HCT116 (cell line): ENCODE data around the gene ADAT3. TPM values are rescaled to one million over a fixed set of nuclear protein-coding genes. Genes with fewer than 3 reads are reported as not detected.

Experiments used
- ATAC-seq: fragments of 200-7000 bp; cut with Tn5 transposase; 2 replicates; pipeline ENCODE4 v1.9.1; 2020; ENCODE audit warnings: mild to moderate bottlenecking, moderate library complexity
- BruUV-seq: library from RNA; stranded (reverse); fragments of 400-500 nt; replicated peaks from 2 replicates; lab custom pipeline; 2021; lab: Mats Ljungman, UMichigan
- CTCF ChIA-PET: fragments of 300-600 bp; sonication (Branson Sonifier 250); formaldehyde crosslinking; loops from one replicate; lab custom pipeline; 2021; ENCODE audit warnings: antibody characterized with exemption; lab: Charles Lee
- POLR2A ChIA-PET: fragments of 300-600, 350-600 bp; sonication (Branson Sonifier 250); formaldehyde crosslinking; loops from one replicate; lab custom pipeline; 2021; ENCODE audit warnings: antibody characterized with exemption; lab: Charles Lee
- RAD21 ChIA-PET, 2 experiments: fragments of 300-600 bp; sonication (Branson Sonifier 250); formaldehyde crosslinking; loops; one replicate each; lab custom pipeline; 2023; ENCODE audit warnings: low total read pairs in 2 of 2; ENCODE audit not compliant: uncharacterized antibody in 2 of 2, unreplicated experiment in 2 of 2, low non-redundant PET in 1 of 2; lab: Charles Lee
- DNase-seq: peaks from one replicate; pipeline ENCODE4 v3.0.0-alpha.2; 2010; ENCODE audit warnings: low read depth, low spot score
- H2AFZ ChIP-seq: fragments of 200-600 bp; shearing (Covaris generic), sonication (generic); 2 replicates; pipeline ENCODE4 v1.6.1; 2017; ENCODE audit warnings: low read depth, mixed run types, mixed read lengths, antibody characterized with exemption, low read length; ENCODE audit not compliant: poor library complexity, severe bottlenecking
- H3K27ac ChIP-seq: 2 replicates; pipeline ENCODE4 v1.5.1; 2012; ENCODE audit warnings: low read depth, low read length
- H3K27me3 ChIP-seq: fragments of 200-600 bp; sonication (generic); 2 replicates; pipeline ENCODE4 v1.6.1; 2016; ENCODE audit warnings: mixed run types, low read length, mixed read lengths; ENCODE audit not compliant: insufficient read depth
- H3K36me3 ChIP-seq, 2 experiments: fragments of 200-500 bp in 1 of 2; fragments of 200-600 bp in 1 of 2; sonication (Bioruptor generic) in 1 of 2; sonication (generic) in 1 of 2; 2 replicates each; pipeline versions ENCODE4 v1.5.1 to v1.6.1; 2014 to 2016; ENCODE audit warnings: low read length in 2 of 2, inconsistent platforms in 1 of 2, mixed read lengths in 1 of 2, mixed run types in 1 of 2; ENCODE audit not compliant: insufficient read depth in 2 of 2, control insufficient read depth in 1 of 2
- H3K4me1 ChIP-seq, 2 experiments: fragments of 200-600 bp in 1 of 2; sonication (generic) in 1 of 2; 2 replicates each; pipeline versions ENCODE4 v1.5.1 to v1.6.1; 2012 to 2017; ENCODE audit warnings: low read length in 2 of 2, inconsistent platforms in 1 of 2, mild to moderate bottlenecking in 1 of 2, mixed read lengths in 1 of 2, mixed run types in 1 of 2, moderate library complexity in 1 of 2; ENCODE audit not compliant: insufficient read depth in 2 of 2, control insufficient read depth in 1 of 2
- H3K4me2 ChIP-seq: fragments of 200-600 bp; sonication (generic); 2 replicates; pipeline ENCODE4 v1.6.1; 2017; ENCODE audit warnings: mixed run types, low read length, mixed read lengths
- H3K4me3 ChIP-seq, 2 experiments: fragments of 200-600 bp in 1 of 2; sonication (generic) in 1 of 2; replicated peaks in 1 of 2; 2 replicates each; pipeline ENCODE4 v1.5.1; 2011 to 2016; ENCODE audit warnings: low read length in 2 of 2, control low read depth in 1 of 2, low read depth in 1 of 2, mild to moderate bottlenecking in 1 of 2, mixed read lengths in 1 of 2, mixed run types in 1 of 2
- H3K79me2 ChIP-seq: fragments of 200-600 bp; sonication (generic); 2 replicates; pipeline ENCODE4 v1.6.1; 2017; ENCODE audit warnings: mild to moderate bottlenecking, mixed run types, low read length, moderate library complexity, mixed read lengths; ENCODE audit not compliant: insufficient read depth
- H3K9ac ChIP-seq: fragments of 200-600 bp; sonication (generic); 2 replicates; pipeline ENCODE4 v1.6.1; 2016; ENCODE audit warnings: low read length, mixed read lengths
- H3K9me2 ChIP-seq: fragments of 200-600 bp; sonication (generic), shearing (Covaris generic); 2 replicates; pipeline ENCODE4 v1.6.1; 2017; ENCODE audit warnings: mixed run types, mild to moderate bottlenecking, moderate library complexity; ENCODE audit not compliant: insufficient read depth
- H3K9me3 ChIP-seq, 2 experiments: fragments of 200-500 bp in 1 of 2; fragments of 200-600 bp in 1 of 2; sonication (Bioruptor generic) in 1 of 2; sonication (generic) in 1 of 2; 2 replicates each; pipeline ENCODE4 v1.6.1; 2014 to 2017; ENCODE audit warnings: low read length in 2 of 2, mixed read lengths in 2 of 2, inconsistent platforms in 1 of 2, low read depth in 1 of 2, mild to moderate bottlenecking in 1 of 2, mixed run types in 1 of 2, moderate library complexity in 1 of 2; ENCODE audit not compliant: control insufficient read depth in 1 of 2, insufficient read depth in 1 of 2
- H4K20me1 ChIP-seq: fragments of 200-600 bp; sonication (generic), shearing (Covaris generic); 2 replicates; pipeline ENCODE4 v1.6.1; 2017; ENCODE audit warnings: mixed run types, mild to moderate bottlenecking, moderate library complexity; ENCODE audit not compliant: insufficient read depth
- CEBPB ChIP-seq: IDR thresholded peaks from 2 replicates; pipeline ENCODE4 v1.6.1; 2012; ENCODE audit warnings: low read depth
- EGR1 ChIP-seq: IDR thresholded peaks from 2 replicates; pipeline ENCODE4 v1.6.1; 2012; ENCODE audit warnings: low read depth
- EZH2 ChIP-seq: fragments of 200-600 bp; sonication (generic); IDR thresholded peaks from 2 replicates; pipeline ENCODE4 v1.6.1; 2017; ENCODE audit warnings: antibody characterized with exemption, mixed run types
- EZH2phosphoT487 ChIP-seq: fragments of 200-600 bp; IDR thresholded peaks from 2 replicates; pipeline ENCODE4 v1.6.1; 2018; ENCODE audit warnings: antibody characterized with exemption, borderline replicate concordance
- JUND ChIP-seq: IDR thresholded peaks from 2 replicates; pipeline ENCODE4 v1.6.1; 2012
- POLR2A ChIP-seq: IDR thresholded peaks from 2 replicates; pipeline ENCODE4 v1.7.0; 2011; ENCODE audit warnings: borderline replicate concordance; ENCODE audit not compliant: insufficient read depth, insufficient read length; ENCODE audit errors: extremely low read depth
- POLR2AphosphoS5 ChIP-seq: IDR thresholded peaks from 2 replicates; pipeline ENCODE4 v1.6.1; 2011; ENCODE audit warnings: mild to moderate bottlenecking, low read depth, low read length, moderate library complexity
- RAD21 ChIP-seq: IDR thresholded peaks from 2 replicates; pipeline ENCODE4 v1.6.1; 2012; ENCODE audit warnings: low read depth, mild to moderate bottlenecking
- SIN3A ChIP-seq: IDR thresholded peaks from 2 replicates; pipeline ENCODE4 v1.6.1; 2012; ENCODE audit warnings: low read depth
- SP1 ChIP-seq: IDR thresholded peaks from 2 replicates; pipeline ENCODE4 v1.6.1; 2012; ENCODE audit warnings: low read depth
- TCF7L2 ChIP-seq: IDR thresholded peaks from 2 replicates; pipeline ENCODE4 v1.7.0; 2011; ENCODE audit warnings: borderline replicate concordance, inconsistent platforms; ENCODE audit not compliant: insufficient read depth, insufficient read length; ENCODE audit errors: extremely low read depth
- YY1 ChIP-seq: IDR thresholded peaks from 2 replicates; pipeline ENCODE4 v1.6.1; 2011; ENCODE audit warnings: low read length, low read depth, moderate library complexity, mild to moderate bottlenecking; ENCODE audit not compliant: insufficient replicate concordance; ENCODE audit errors: extremely low read depth
- intact Hi-C: fragments of 100-400 bp; cut with micrococcal nuclease; formaldehyde crosslinking; loops from 2 replicates; pipeline ENCODE4 v1.10.0; 2022
- total RNA-seq: library from RNA; stranded (reverse); gene quantifications from one replicate; pipeline ENCODE4 v1.2.1, GENCODE V29; 2021; ENCODE audit not compliant: unreplicated experiment
- TF ChIP-seq, protein P1 (sequence below): IDR thresholded peaks from 2 replicates; pipeline ENCODE4 v1.6.1; 2012; ENCODE audit warnings: low read depth
- TF ChIP-seq, protein P2 (sequence below): IDR thresholded peaks from 2 replicates; pipeline ENCODE4 v1.6.1; 2011; ENCODE audit warnings: mild to moderate bottlenecking, low read length, moderate library complexity; ENCODE audit not compliant: insufficient replicate concordance; ENCODE audit errors: extremely low read depth
- TF ChIP-seq, protein P3 (sequence below): IDR thresholded peaks from 2 replicates; pipeline ENCODE4 v1.6.1; 2012

Gene ADAT3
- total RNA-seq, 1 experiment from 2014 or later: 15.9 TPM

DNA sequence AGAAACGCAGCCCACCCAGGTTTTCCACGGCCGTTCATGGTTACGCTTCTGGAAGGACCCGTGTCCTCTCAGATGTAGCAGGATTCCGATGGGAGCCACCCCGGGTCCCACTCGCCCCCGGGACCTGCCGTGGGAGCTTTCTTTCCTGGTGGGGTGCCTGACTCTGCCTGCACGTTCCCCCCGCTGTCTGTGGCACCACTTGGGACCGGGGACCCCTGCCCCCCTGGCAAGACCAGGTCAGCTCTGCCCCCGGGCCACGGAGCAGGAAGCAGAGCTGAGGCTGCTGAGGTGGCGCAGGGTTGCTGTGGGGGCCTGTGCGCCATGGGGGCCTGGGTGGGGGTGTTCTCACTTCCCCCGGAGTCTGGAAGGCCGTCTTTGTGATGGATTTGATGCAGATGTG is 47.8 kb downstream of the ADAT3 start (continued):
- TF ChIP-seq SP1 (no peak), EGR1 (no peak), CEBPB (no peak), EZH2phosphoT487 (no peak), POLR2A (no peak), JUND (no peak)
- TF ChIP-seq, protein P1, sequence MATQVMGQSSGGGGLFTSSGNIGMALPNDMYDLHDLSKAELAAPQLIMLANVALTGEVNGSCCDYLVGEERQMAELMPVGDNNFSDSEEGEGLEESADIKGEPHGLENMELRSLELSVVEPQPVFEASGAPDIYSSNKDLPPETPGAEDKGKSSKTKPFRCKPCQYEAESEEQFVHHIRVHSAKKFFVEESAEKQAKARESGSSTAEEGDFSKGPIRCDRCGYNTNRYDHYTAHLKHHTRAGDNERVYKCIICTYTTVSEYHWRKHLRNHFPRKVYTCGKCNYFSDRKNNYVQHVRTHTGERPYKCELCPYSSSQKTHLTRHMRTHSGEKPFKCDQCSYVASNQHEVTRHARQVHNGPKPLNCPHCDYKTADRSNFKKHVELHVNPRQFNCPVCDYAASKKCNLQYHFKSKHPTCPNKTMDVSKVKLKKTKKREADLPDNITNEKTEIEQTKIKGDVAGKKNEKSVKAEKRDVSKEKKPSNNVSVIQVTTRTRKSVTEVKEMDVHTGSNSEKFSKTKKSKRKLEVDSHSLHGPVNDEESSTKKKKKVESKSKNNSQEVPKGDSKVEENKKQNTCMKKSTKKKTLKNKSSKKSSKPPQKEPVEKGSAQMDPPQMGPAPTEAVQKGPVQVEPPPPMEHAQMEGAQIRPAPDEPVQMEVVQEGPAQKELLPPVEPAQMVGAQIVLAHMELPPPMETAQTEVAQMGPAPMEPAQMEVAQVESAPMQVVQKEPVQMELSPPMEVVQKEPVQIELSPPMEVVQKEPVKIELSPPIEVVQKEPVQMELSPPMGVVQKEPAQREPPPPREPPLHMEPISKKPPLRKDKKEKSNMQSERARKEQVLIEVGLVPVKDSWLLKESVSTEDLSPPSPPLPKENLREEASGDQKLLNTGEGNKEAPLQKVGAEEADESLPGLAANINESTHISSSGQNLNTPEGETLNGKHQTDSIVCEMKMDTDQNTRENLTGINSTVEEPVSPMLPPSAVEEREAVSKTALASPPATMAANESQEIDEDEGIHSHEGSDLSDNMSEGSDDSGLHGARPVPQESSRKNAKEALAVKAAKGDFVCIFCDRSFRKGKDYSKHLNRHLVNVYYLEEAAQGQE: no peak
- TF ChIP-seq, all 23 proteins: peak for 0

DNA sequence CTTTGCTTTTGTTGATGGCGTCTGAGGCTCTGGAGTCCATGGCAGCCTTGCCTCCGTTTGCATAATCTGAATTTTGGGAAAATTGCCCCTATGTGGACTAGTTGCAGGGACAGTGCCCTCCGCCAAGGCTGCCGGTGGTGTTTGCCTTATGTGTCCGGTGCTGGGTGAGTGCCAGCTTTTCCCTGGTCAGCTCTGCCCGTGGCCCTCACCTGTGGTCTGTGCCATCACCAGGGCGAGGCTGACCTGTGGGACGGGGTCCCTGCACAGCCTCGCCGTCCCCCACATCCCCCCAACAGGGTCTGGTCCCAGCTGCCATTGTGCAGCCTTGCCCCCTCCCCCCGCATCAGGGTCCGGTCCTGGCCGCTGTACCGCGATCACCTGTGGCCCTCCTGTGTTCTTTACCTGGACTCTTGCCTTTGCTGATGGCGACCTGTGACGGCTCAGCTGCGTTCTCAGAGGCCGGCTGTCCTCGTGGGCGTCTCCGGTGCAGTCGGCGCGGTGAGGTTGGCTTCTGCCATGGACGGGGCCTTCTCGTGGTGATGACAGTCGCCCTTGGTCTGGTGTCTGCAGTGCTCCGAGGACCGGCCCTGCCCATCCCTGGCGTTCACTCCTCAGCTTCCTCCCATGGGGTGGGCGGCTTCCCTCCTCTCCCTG is 48.4 kb downstream of the ADAT3 start:
- no TSS peak for BruUV-seq
- Histone ChIP-seq H3K4me1 (no peaks in the 10 kb centered on the region), H3K27ac (no peak overlapping the region; the same call in 1 of the 2 replicates), H2AFZ (no peak overlapping the region), H3K36me3 (peaks cover 0 to 6% of the 10 kb centered on the region in 2 experiments; a peak in 1 of 4 replicates), H3K4me3 (no peak overlapping the region), H3K9ac (no peak overlapping the region), H3K79me2 (peaks cover 87% of the 10 kb centered on the region), H3K27me3 (no peaks in the 10 kb centered on the region), H3K9me2 (no peaks in the 10 kb centered on the region), H3K4me2 (no peak overlapping the region), H4K20me1 (no peaks in the 10 kb centered on the region), H3K9me3 (no peaks in the 10 kb centered on the region)
- ChIA-PET RAD21 (no interaction called here), CTCF (no interaction called here), POLR2A (no interaction called here)
- intact Hi-C loops: no loop called here
- ATAC-seq: no peak
- TF ChIP-seq RAD21 (no peak), EGR1 (no peak), YY1 (no peak), TCF7L2 (no peak), EZH2phosphoT487 (no peak), POLR2AphosphoS5 (no peak), SIN3A (no peak), POLR2A (no peak), EZH2 (no peak)
- TF ChIP-seq, protein P2, sequence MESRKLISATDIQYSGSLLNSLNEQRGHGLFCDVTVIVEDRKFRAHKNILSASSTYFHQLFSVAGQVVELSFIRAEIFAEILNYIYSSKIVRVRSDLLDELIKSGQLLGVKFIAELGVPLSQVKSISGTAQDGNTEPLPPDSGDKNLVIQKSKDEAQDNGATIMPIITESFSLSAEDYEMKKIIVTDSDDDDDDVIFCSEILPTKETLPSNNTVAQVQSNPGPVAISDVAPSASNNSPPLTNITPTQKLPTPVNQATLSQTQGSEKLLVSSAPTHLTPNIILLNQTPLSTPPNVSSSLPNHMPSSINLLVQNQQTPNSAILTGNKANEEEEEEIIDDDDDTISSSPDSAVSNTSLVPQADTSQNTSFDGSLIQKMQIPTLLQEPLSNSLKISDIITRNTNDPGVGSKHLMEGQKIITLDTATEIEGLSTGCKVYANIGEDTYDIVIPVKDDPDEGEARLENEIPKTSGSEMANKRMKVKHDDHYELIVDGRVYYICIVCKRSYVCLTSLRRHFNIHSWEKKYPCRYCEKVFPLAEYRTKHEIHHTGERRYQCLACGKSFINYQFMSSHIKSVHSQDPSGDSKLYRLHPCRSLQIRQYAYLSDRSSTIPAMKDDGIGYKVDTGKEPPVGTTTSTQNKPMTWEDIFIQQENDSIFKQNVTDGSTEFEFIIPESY: no peak
- TF ChIP-seq, protein P3, sequence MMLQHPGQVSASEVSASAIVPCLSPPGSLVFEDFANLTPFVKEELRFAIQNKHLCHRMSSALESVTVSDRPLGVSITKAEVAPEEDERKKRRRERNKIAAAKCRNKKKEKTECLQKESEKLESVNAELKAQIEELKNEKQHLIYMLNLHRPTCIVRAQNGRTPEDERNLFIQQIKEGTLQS: no peak
- DNase-seq: no peak
